HUES48 (cell line): ENCODE data around the gene HBG2.

Experiments used
- H3K27ac ChIP-seq: one replicate; pipeline ENCODE4 v1.7.0; 2013; ENCODE audit warnings: low read depth, low read length, inconsistent platforms
- H3K27me3 ChIP-seq: 2 replicates; pipeline ENCODE4 v1.6.1; 2013; ENCODE audit warnings: mild to moderate bottlenecking, low read length; ENCODE audit not compliant: control insufficient read depth, insufficient read depth
- H3K36me3 ChIP-seq: 2 replicates; pipeline ENCODE4 v1.6.1; 2013; ENCODE audit warnings: low read length; ENCODE audit not compliant: control insufficient read depth, insufficient read depth
- H3K4me1 ChIP-seq: 2 replicates; pipeline ENCODE4 v1.6.1; 2013; ENCODE audit warnings: mild to moderate bottlenecking, low read length; ENCODE audit not compliant: control insufficient read depth, insufficient read depth
- H3K4me3 ChIP-seq: 2 replicates; pipeline ENCODE4 v1.5.1; 2013; ENCODE audit warnings: mild to moderate bottlenecking, low read depth, low read length
- H3K9ac ChIP-seq: 2 replicates; pipeline ENCODE4 v1.6.1; 2013; ENCODE audit warnings: mild to moderate bottlenecking, low read depth, low read length, moderate library complexity
- H3K9me3 ChIP-seq: 2 replicates; pipeline ENCODE4 v1.6.1; 2013; ENCODE audit warnings: low read length; ENCODE audit not compliant: control insufficient read depth, insufficient read depth

Gene HBG2

GRCh38 chr11:5281596-5281995 is 27.0 kb upstream of the HBG2 start:
- Histone ChIP-seq H3K36me3 (no peaks in the 10 kb centered on the region), H3K4me3 (no peak overlapping the region), H3K9ac (no peak overlapping the region), H3K27me3 (no peaks in the 10 kb centered on the region), H3K27ac (no peak overlapping the region), H3K4me1 (peaks cover 4% of the 10 kb centered on the region; the same call in 1 of the 2 replicates), H3K9me3 (no peaks in the 10 kb centered on the region)

- Histone ChIP-seq H3K36me3 (no peaks in the 10 kb centered on the region), H3K27ac (no peak overlapping the region), H3K9me3 (no peaks in the 10 kb centered on the region), H3K27me3 (no peaks in the 10 kb centered on the region), H3K4me1 (peaks cover 4% of the 10 kb centered on the region; the same call in 1 of the 2 replicates), H3K9ac (no peak overlapping the region), H3K4me3 (no peak overlapping the region)
These were observed 26.1 kb upstream of the HBG2 start for GRCh38 chr11:5280582-5281102.

GRCh38 chr11:5279471-5280090 is 25.0 kb upstream of the HBG2 start:
- H3K36me3 ChIP-seq = no peaks in the 10 kb centered on the region
- no peak overlapping the region for H3K4me3 ChIP-seq
- no peaks in the 10 kb centered on the region for H3K9me3 ChIP-seq
- no peak overlapping the region for H3K9ac ChIP-seq
- no peaks in the 10 kb centered on the region for H3K27me3 ChIP-seq
- H3K27ac ChIP-seq = no peak overlapping the region
- peaks cover 7% of the 10 kb centered on the region for H3K4me1 ChIP-seq

- Histone ChIP-seq H3K9ac (no peak overlapping the region), H3K27ac (no peak overlapping the region), H3K4me1 (peaks cover 13% of the 10 kb centered on the region), H3K4me3 (no peak overlapping the region), H3K27me3 (no peaks in the 10 kb centered on the region), H3K36me3 (no peaks in the 10 kb centered on the region), H3K9me3 (no peaks in the 10 kb centered on the region)
These were observed 23.3 kb upstream of the HBG2 start for GRCh38 chr11:5277807-5278382.

GRCh38 chr11:5276697-5277096 is 22.1 kb upstream of the HBG2 start:
- Histone ChIP-seq H3K4me3 (no peak overlapping the region), H3K9me3 (no peaks in the 10 kb centered on the region), H3K36me3 (no peaks in the 10 kb centered on the region), H3K27ac (no peak overlapping the region), H3K9ac (no peak overlapping the region), H3K4me1 (peaks cover 13% of the 10 kb centered on the region), H3K27me3 (no peaks in the 10 kb centered on the region)

- no peak overlapping the region for H3K9ac ChIP-seq
- no peaks in the 10 kb centered on the region for H3K27me3 ChIP-seq
- H3K4me3 ChIP-seq = no peak overlapping the region
- no peaks in the 10 kb centered on the region for H3K36me3 ChIP-seq
- peaks cover 9% of the 10 kb centered on the region for H3K4me1 ChIP-seq
- no peaks in the 10 kb centered on the region for H3K9me3 ChIP-seq
- H3K27ac ChIP-seq = no peak overlapping the region
These were observed 21.0 kb upstream of the HBG2 start for GRCh38 chr11:5275369-5276110.

- H3K36me3 ChIP-seq = no peaks in the 10 kb centered on the region
These were observed 19.8 kb upstream of the HBG2 start for GRCh38 chr11:5274395-5274794.

GRCh38 chr11:5272395-5273017 is 17.9 kb upstream of the HBG2 start:
- Histone ChIP-seq H3K4me1 (peaks cover 9% of the 10 kb centered on the region; the same call in 1 of the 2 replicates), H3K27ac (no peak overlapping the region), H3K9me3 (no peaks in the 10 kb centered on the region), H3K36me3 (no peaks in the 10 kb centered on the region), H3K9ac (no peak overlapping the region), H3K27me3 (no peaks in the 10 kb centered on the region), H3K4me3 (no peak overlapping the region)

More at GRCh38 chr11:5274395-5274794, 19.8 kb upstream of the HBG2 start:
- H3K4me3 ChIP-seq = no peak overlapping the region
- H3K27me3 ChIP-seq = no peaks in the 10 kb centered on the region
- H3K27ac ChIP-seq = no peak overlapping the region
- peaks cover 9% of the 10 kb centered on the region; the same call in 1 of the 2 replicates for H3K4me1 ChIP-seq
- H3K9me3 ChIP-seq = no peaks in the 10 kb centered on the region
- H3K9ac ChIP-seq = no peak overlapping the region

- Histone ChIP-seq H3K27me3 (no peaks in the 10 kb centered on the region), H3K9me3 (no peaks in the 10 kb centered on the region), H3K9ac (no peak within 1 kb of the TSS), H3K27ac (no peak within 1 kb of the TSS), H3K4me1 (peaks cover 7% of the 10 kb centered on the region; the same call in 1 of the 2 replicates), H3K36me3 (no peaks in the 10 kb centered on the region), H3K4me3 (no peak within 1 kb of the TSS)
These were observed 15.2 kb upstream of the HBG2 start, which contains the start of gene HBE1 for GRCh38 chr11:5269715-5270147. HBE1 (minus strand) TSS chr11:5269945; CDS start chr11:5269890, 55 bp downstream.

GRCh38 chr11:5267033-5267563 is 12.5 kb upstream of the HBG2 start:
- no peaks in the 10 kb centered on the region for H3K9me3 ChIP-seq
- no peak overlapping the region for H3K9ac ChIP-seq
- H3K27me3 ChIP-seq = no peaks in the 10 kb centered on the region
- no peaks in the 10 kb centered on the region for H3K4me1 ChIP-seq
- H3K27ac ChIP-seq = no peak overlapping the region
- H3K36me3 ChIP-seq = no peaks in the 10 kb centered on the region
- no peak overlapping the region for H3K4me3 ChIP-seq
